Prostate gland (tissue), 2 donors: ENCODE data around the gene TTC31. TPM values are rescaled to one million over a fixed set of nuclear protein-coding genes. Genes with fewer than 3 reads are reported as not detected.

Experiments used
- DNase-seq: peaks from one replicate; pipeline ENCODE4 v3.0.0-alpha.2; 2019; ENCODE audit warnings: low spot score
- H3K27ac ChIP-seq, 2 donors: fragments of 200-600 bp; sonication (generic); 2 replicates each; pipeline ENCODE4 v1.5.1; 2017 to 2019
- H3K27me3 ChIP-seq: fragments of 200-600 bp; sonication (generic); replicated peaks from 2 replicates; pipeline ENCODE4 v1.5.1; 2019; ENCODE audit not compliant: insufficient read depth
- H3K36me3 ChIP-seq, 2 donors: fragments of 200-600 bp; sonication (generic); 1 replicate in 1 of 2; 2 replicates in 1 of 2; pipeline versions ENCODE4 v1.5.1 to v1.8.1; 2017 to 2019
- H3K4me1 ChIP-seq: fragments of 200-600 bp; sonication (generic); replicated peaks from 2 replicates; pipeline ENCODE4 v1.5.1; 2019
- H3K4me3 ChIP-seq, 2 donors: fragments of 200-600 bp; sonication (generic); 2 replicates each; pipeline ENCODE4 v1.5.1; 2017 to 2019
- H3K9me3 ChIP-seq: fragments of 200-600 bp; sonication (generic); 2 replicates; pipeline ENCODE4 v1.5.1; 2017
- CTCF ChIP-seq, 4 experiments: fragments of 200-600 bp in 2 of 4; fragments of 450-650 bp in 2 of 4; sonication (generic) in 2 of 4; IDR thresholded peaks; 1 replicate in 3 of 4; 2 replicates in 1 of 4; pipeline ENCODE4 v1.5.1; 2016 to 2019; ENCODE audit warnings: antibody characterized with exemption in 4 of 4, mild to moderate bottlenecking in 2 of 4, moderate library complexity in 2 of 4
- POLR2A ChIP-seq: fragments of 450-650 bp; IDR thresholded peaks from one replicate; pipeline ENCODE4 v1.6.1; 2016; ENCODE audit warnings: antibody characterized with exemption, mild to moderate bottlenecking
- POLR2AphosphoS5 ChIP-seq: sonication (generic); formaldehyde crosslinking; IDR thresholded peaks from one replicate; pipeline ENCODE4 v1.6.1; 2017; ENCODE audit warnings: antibody characterized with exemption
- WGBS: methylation state at CpG from one replicate; pipeline ENCODE4 v1.1.5; 2018; 5-methylcytosine and 5-hydroxymethylcytosine counted together
- intact Hi-C: fragments of 100-400 bp; cut with DNase I; formaldehyde crosslinking; loops from one replicate; pipeline ENCODE4 v1.14.2; 2022
- total RNA-seq, 2 donors: library from RNA; depleted of rRNA; stranded (reverse); fragments of >200 nt; gene quantifications; one replicate each; pipeline ENCODE4 v1.1.0, GENCODE V29; 2016

The TTC31 gene
- total RNA-seq, 2 donors from 2014 or later, result 24.0 to 27.6 TPM

- Histone ChIP-seq H3K4me1 (no peaks in the 10 kb centered on the region), H3K9me3 (no peaks in the 10 kb centered on the region), H3K4me3 (no peak overlapping the region), H3K27me3 (no peaks in the 10 kb centered on the region), H3K27ac (no peak overlapping the region), H3K36me3 (no peaks in the 10 kb centered on the region)
- no peak for DNase-seq
- intact Hi-C loops, result no loop called here
- WGBS, result 89% methylated on average over 10 of the region's 10 CpGs
- TF ChIP-seq CTCF (IDR thresholded peaks at IDR 0.05) (no peak), POLR2A (no peak), POLR2AphosphoS5 (no peak)
These were observed 52.6 kb downstream of the TTC31 start for GRCh38 chr2:74535440-74535965.

GRCh38 chr2:74536166-74536950, 53.5 kb downstream of the TTC31 start:
- Histone ChIP-seq H3K27me3 (no peaks in the 10 kb centered on the region), H3K4me1 (no peaks in the 10 kb centered on the region), H3K27ac (no peak overlapping the region), H3K9me3 (no peaks in the 10 kb centered on the region), H3K4me3 (no peak overlapping the region), H3K36me3 (no peaks in the 10 kb centered on the region)
- intact Hi-C loops, result no loop called here
- no peak for DNase-seq
- WGBS, result 84% methylated on average over 21 of the region's 23 CpGs
- no peak for TF ChIP-seq CTCF (IDR thresholded peaks at IDR 0.05)
- no peak for TF ChIP-seq POLR2A
- TF ChIP-seq POLR2AphosphoS5, result no peak

- 58% methylated on average over 4 of the region's 4 CpGs for WGBS
- no peak for TF ChIP-seq CTCF (IDR thresholded peaks at IDR 0.05)
- no peak for TF ChIP-seq POLR2AphosphoS5
- TF ChIP-seq POLR2A, result no peak
- Histone ChIP-seq H3K27ac (no peak overlapping the region), H3K4me3 (no peak overlapping the region), H3K9me3 (no peaks in the 10 kb centered on the region), H3K27me3 (no peaks in the 10 kb centered on the region), H3K36me3 (no peaks in the 10 kb centered on the region), H3K4me1 (no peaks in the 10 kb centered on the region)
- intact Hi-C loops, result no loop called here
- DNase-seq, result no peak
These were observed 54.3 kb downstream of the TTC31 start for GRCh38 chr2:74537140-74537539.

GRCh38 chr2:74538881-74539339, 56.0 kb downstream of the TTC31 start:
- intact Hi-C loops, result no loop called here
- H3K4me3 ChIP-seq, result no peak overlapping the region
- no peaks in the 10 kb centered on the region for H3K27me3 ChIP-seq
- WGBS, result 75% methylated on average over 7 of the region's 7 CpGs
- no peak for DNase-seq
- H3K36me3 ChIP-seq, result no peaks in the 10 kb centered on the region
- H3K27ac ChIP-seq, result no peak overlapping the region
- no peaks in the 10 kb centered on the region for H3K9me3 ChIP-seq
- no peaks in the 10 kb centered on the region for H3K4me1 ChIP-seq
- no peak for TF ChIP-seq POLR2AphosphoS5
- TF ChIP-seq POLR2A, result no peak
- no peak for TF ChIP-seq CTCF (IDR thresholded peaks at IDR 0.05)

GRCh38 chr2:74540291-74540690, 57.4 kb downstream of the TTC31 start:
- no peaks in the 10 kb centered on the region for H3K9me3 ChIP-seq
- H3K27me3 ChIP-seq, result no peaks in the 10 kb centered on the region
- no peak overlapping the region for H3K4me3 ChIP-seq
- no peak for DNase-seq
- H3K27ac ChIP-seq, result no peak overlapping the region
- 81% methylated on average over 5 of the region's 5 CpGs for WGBS
- TF ChIP-seq CTCF (IDR thresholded peaks at IDR 0.05), result no peak
- TF ChIP-seq POLR2A, result no peak
- TF ChIP-seq POLR2AphosphoS5, result no peak
- intact Hi-C loops, result no loop called here
- H3K4me1 ChIP-seq, result no peaks in the 10 kb centered on the region
- H3K36me3 ChIP-seq, result no peaks in the 10 kb centered on the region
